ENCODE data around the gene USHBP1. TPM values are rescaled to one million over a fixed set of nuclear protein-coding genes. Genes with fewer than 3 reads are reported as not detected.

Gene USHBP1
- total and polyA plus RNA-seq, 2 of the 13 experiments (the other 11 are each of a cell fraction or from before 2014, with no cell fraction given), result 0.15 to 1.5 TPM

- no peak for TF ChIP-seq CEBPB (IDR thresholded peaks at IDR 0.05; ENCODE audit: borderline replicate concordance, low read depth, low read length)
- TF ChIP-seq ZNF710 (CRISPR knock-in tag; IDR thresholded peaks at IDR 0.05; ENCODE audit: borderline replicate concordance), result no peak
- peak; percentile 57; the same call in 1 of the 2 replicates for TF ChIP-seq ELF3 (CRISPR knock-in tag; IDR thresholded peaks at IDR 0.05)
- TF ChIP-seq SATB2 (CRISPR knock-in tag; IDR thresholded peaks at IDR 0.05), result no peak
- no peak for TF ChIP-seq U2AF2 (IDR thresholded peaks at IDR 0.05; ENCODE audit: low read depth, low read length)
- TF ChIP-seq SETDB1 (CRISPR knock-in tag; IDR thresholded peaks at IDR 0.05; ENCODE audit: borderline replicate concordance), result no peak
- no peak for TF ChIP-seq ZNF773 (CRISPR knock-in tag; IDR thresholded peaks at IDR 0.05; ENCODE audit: borderline replicate concordance)
- no peak for TF ChIP-seq EHMT2 (IDR thresholded peaks at IDR 0.05; ENCODE audit: borderline replicate concordance, low read depth, low read length)
- TF ChIP-seq EED (CRISPR knock-in tag; IDR thresholded peaks at IDR 0.05), result no peak
- TF ChIP-seq ZNF784 (CRISPR knock-in tag; IDR thresholded peaks at IDR 0.05; ENCODE audit: borderline replicate concordance), result no peak
- no peak for TF ChIP-seq ATF4 (CRISPR knock-in tag; IDR thresholded peaks at IDR 0.05)
- no peak for TF ChIP-seq ZNF251 (CRISPR knock-in tag; IDR thresholded peaks at IDR 0.05)
- TF ChIP-seq ZNF674 (CRISPR knock-in tag; IDR thresholded peaks at IDR 0.05; ENCODE audit: low read depth), result no peak
- no peak for TF ChIP-seq FOXO1 (CRISPR knock-in tag; IDR thresholded peaks at IDR 0.05)
- TF ChIP-seq RBAK (CRISPR knock-in tag; IDR thresholded peaks at IDR 0.05), result no peak
- no peak for TF ChIP-seq EEA1 (CRISPR knock-in tag; IDR thresholded peaks at IDR 0.05; ENCODE audit: borderline replicate concordance)
- TF ChIP-seq TRIM24 (CRISPR knock-in tag; IDR thresholded peaks at IDR 0.05), result no peak
- no peak for TF ChIP-seq ZBTB44 (CRISPR knock-in tag; IDR thresholded peaks at IDR 0.05)
- no peak for TF ChIP-seq JUND (CRISPR knock-in tag; IDR thresholded peaks at IDR 0.05)
- TF ChIP-seq ARID3A (IDR thresholded peaks at IDR 0.05; ENCODE audit: low read depth, low read length), result peak; percentile 75
- TF ChIP-seq YY1 (IDR thresholded peaks at IDR 0.05; ENCODE audit: insufficient read depth, insufficient replicate concordance, low read depth, low read length), result peak; percentile 98
- TF ChIP-seq MEF2D (CRISPR knock-in tag; IDR thresholded peaks at IDR 0.05), result no peak
- no peak for TF ChIP-seq PHB2 (IDR thresholded peaks at IDR 0.05; ENCODE audit: partially characterized antibody)
Observed at GRCh38 chr19:17266975-17267788, 2.6 kb upstream of the USHBP1 start, which contains the start of gene BABAM1 (continued).

Data from HepG2 (cell line).